ACC112 (cell line): Measurements from ENCODE around the gene YARS1.

Source experiments
- H2AFZ ChIP-seq: fragments of 200-600 bp; sonication (generic); one replicate; pipeline ENCODE4 v1.6.0; 2017; ENCODE audit warnings: antibody characterized with exemption, low read length; ENCODE audit not compliant: unreplicated experiment
- H3K27ac ChIP-seq: fragments of 200-600 bp; sonication (generic); 2 replicates; pipeline ENCODE4 v1.5.1; 2014; ENCODE audit warnings: low read depth, mild to moderate bottlenecking, antibody characterized with exemption, low read length, moderate library complexity
- H3K27me3 ChIP-seq: fragments of 200-600 bp; sonication (generic); 2 replicates; pipeline ENCODE4 v1.6.1; 2014; ENCODE audit warnings: mild to moderate bottlenecking, antibody characterized with exemption, low read length, moderate library complexity, mixed read lengths; ENCODE audit not compliant: insufficient read depth
- H3K36me3 ChIP-seq: fragments of 200-600 bp; sonication (generic); 2 replicates; pipeline ENCODE4 v1.6.1; 2016; ENCODE audit warnings: mild to moderate bottlenecking, antibody characterized with exemption, low read length, moderate library complexity, mixed read lengths; ENCODE audit not compliant: insufficient read depth
- H3K4me1 ChIP-seq: fragments of 200-600 bp; sonication (generic); one replicate; pipeline ENCODE4 v1.6.1; 2016; ENCODE audit warnings: low read length, mixed read lengths; ENCODE audit not compliant: insufficient read depth, unreplicated experiment, control insufficient read depth
- H3K4me3 ChIP-seq: fragments of 200-600 bp; sonication (generic); 2 replicates; pipeline ENCODE4 v1.5.1; 2014; ENCODE audit warnings: mild to moderate bottlenecking, low read depth, low read length
- H3K79me2 ChIP-seq: fragments of 200-600 bp; sonication (generic); one replicate; pipeline ENCODE4 v1.6.0; 2016; ENCODE audit warnings: low read length; ENCODE audit not compliant: control insufficient read depth, unreplicated experiment, insufficient read depth

YARS1 gene

DNA sequence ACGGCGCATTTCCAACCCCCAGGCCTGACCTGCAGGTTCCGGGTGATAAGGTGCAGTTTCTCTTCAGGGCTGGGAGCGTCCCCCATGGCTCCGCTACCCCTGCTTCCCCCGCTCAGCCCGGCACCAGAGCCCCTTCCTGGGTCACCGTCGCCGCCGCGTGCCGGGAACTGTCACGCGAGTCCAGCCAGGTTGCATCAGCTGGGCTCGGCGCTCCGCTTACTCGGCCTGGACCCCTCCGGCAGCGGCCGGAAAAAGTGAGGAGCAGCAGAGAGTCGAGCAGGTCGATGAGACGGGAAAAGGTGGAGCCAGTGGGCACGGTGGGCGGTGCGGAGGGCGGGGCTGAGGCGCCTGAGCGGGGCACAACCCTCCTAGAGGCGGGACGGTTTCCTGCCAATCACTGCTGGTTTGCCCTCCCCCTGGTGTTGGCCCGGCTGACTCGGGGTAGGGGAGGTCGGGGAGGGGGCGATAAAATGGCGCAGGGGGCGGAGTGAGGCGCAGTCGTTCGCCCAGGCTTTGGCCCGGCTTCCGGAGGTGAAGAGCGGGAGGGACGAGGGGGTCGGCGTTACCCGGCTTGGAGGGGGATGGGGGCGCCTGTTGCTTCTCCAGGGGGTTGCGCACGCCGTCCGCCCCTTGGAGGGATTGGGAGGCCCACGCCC is at the start of gene YARS1, which contains the start of gene S100PBP:
YARS1 (minus strand) TSS at position 200 of the 656 bp plus-strand sequence; CDS start at position 86, 114 bp downstream.
S100PBP (plus strand) TSS at position 495 of the 656 bp plus-strand sequence. CDS start 8,447 bp downstream, outside the sequence.
- peak within 1 kb of the TSS; percentile 90 for H2AFZ ChIP-seq
- H3K79me2 ChIP-seq: peaks cover 80% of the 10 kb centered on the region
- no peaks in the 10 kb centered on the region for H3K27me3 ChIP-seq
- H3K4me3 ChIP-seq: peak within 1 kb of the TSS; percentile 91
- peak within 1 kb of the TSS; percentile 79 for H3K27ac ChIP-seq
- peaks cover 26% of the 10 kb centered on the region for H3K4me1 ChIP-seq
- 0 out of 2 replicates have a peak, but pooled peaks cover 4% of the 10 kb centered on the region for H3K36me3 ChIP-seq

- H3K36me3 ChIP-seq: no peaks in the 10 kb centered on the region
- no peak overlapping the region for H3K4me3 ChIP-seq
- peaks cover 8% of the 10 kb centered on the region for H3K27me3 ChIP-seq
- peaks cover 10% of the 10 kb centered on the region for H3K4me1 ChIP-seq
- H2AFZ ChIP-seq: no peak overlapping the region
- no peaks in the 10 kb centered on the region for H3K79me2 ChIP-seq
- H3K27ac ChIP-seq: no peak overlapping the region
Measured at GRCh38 chr1:32865639-32866405, 48.7 kb upstream of the YARS1 start.

- Histone ChIP-seq H3K27me3 (no peaks in the 10 kb centered on the region), H3K27ac (no peak overlapping the region), H3K79me2 (no peaks in the 10 kb centered on the region), H3K4me3 (no peak overlapping the region), H3K4me1 (peaks cover 10% of the 10 kb centered on the region), H3K36me3 (0 out of 2 replicates have a peak, but pooled peaks cover 2% of the 10 kb centered on the region), H2AFZ (no peak overlapping the region)
Measured at GRCh38 chr1:32864375-32865019, 47.3 kb upstream of the YARS1 start.

- Histone ChIP-seq H3K4me3 (no peak overlapping the region), H2AFZ (no peak overlapping the region), H3K79me2 (no peaks in the 10 kb centered on the region), H3K27ac (no peak overlapping the region), H3K27me3 (no peaks in the 10 kb centered on the region), H3K4me1 (peaks cover 10% of the 10 kb centered on the region), H3K36me3 (0 out of 2 replicates have a peak, but pooled peaks cover 3% of the 10 kb centered on the region)
Measured at GRCh38 chr1:32863881-32864245, 46.7 kb upstream of the YARS1 start.

DNA sequence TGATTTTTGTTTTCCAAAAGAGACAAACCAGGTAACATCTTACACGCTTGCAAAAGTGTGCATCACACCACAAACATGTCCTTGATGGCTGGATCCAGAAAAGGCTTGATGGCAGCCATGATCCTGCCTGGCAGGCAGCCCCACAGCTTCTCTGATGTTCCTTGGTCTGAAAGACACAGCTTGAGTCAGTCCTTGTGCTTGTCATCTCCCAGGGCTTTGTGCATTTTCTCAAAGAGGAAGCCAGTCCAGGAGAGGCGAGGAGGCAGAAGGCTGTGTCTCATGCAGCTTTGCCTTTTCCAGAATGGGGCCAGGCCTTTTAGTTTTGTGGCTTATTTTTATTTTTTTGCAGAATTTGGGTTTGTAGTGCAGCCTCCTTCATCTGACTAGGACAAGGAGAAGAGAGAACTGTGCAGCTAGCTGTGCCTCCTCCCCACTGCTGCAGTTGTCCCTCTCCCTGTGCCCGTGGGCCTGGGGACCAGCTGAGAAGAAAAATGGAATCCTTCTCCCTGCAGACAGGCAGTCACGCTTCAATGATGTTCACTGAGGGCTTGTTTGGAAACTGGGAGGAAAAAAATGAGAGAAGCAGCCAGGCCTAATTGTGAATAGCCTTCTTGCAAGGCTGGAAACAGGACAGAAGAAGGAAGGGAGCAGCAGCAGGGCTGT is 46.2 kb upstream of the YARS1 start:
- Histone ChIP-seq H3K36me3 (0 out of 2 replicates have a peak, but pooled peaks cover 3% of the 10 kb centered on the region), H3K79me2 (no peaks in the 10 kb centered on the region), H3K27me3 (no peaks in the 10 kb centered on the region), H3K4me1 (peaks cover 10% of the 10 kb centered on the region), H2AFZ (no peak overlapping the region), H3K4me3 (no peak overlapping the region), H3K27ac (no peak overlapping the region)

GRCh38 chr1:32861904-32862695 is 44.9 kb upstream of the YARS1 start:
- Histone ChIP-seq H3K27ac (no peak overlapping the region), H3K36me3 (0 out of 2 replicates have a peak, but pooled peaks cover 10% of the 10 kb centered on the region), H3K4me3 (no peak overlapping the region), H3K4me1 (peaks cover 10% of the 10 kb centered on the region), H2AFZ (no peak overlapping the region), H3K79me2 (no peaks in the 10 kb centered on the region), H3K27me3 (no peaks in the 10 kb centered on the region)

DNA sequence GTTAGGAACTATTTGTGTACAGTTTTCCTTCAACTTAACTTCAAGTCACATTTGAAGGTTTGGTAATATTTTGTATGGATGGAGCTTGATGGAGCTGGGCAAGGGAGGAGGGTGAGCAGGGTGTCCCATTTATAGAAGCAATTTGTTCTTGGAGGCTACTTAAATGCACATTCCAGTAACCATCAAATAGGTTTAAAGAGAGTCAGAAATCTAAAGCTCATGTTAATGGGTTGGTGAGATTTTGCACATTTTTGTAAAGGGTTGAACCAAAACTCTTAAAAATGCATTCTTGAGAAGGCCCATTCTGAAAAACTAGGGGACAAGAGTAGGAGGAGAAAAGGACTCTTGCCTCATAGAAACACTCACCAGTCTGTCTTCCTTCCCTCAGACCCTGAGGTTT is 43.4 kb upstream of the YARS1 start:
- Histone ChIP-seq H3K36me3 (0 out of 2 replicates have a peak, but pooled peaks cover 14% of the 10 kb centered on the region), H3K27me3 (no peaks in the 10 kb centered on the region), H3K79me2 (no peaks in the 10 kb centered on the region)

GRCh38 chr1:32859915-32860314 is 42.8 kb upstream of the YARS1 start:
- H3K36me3 ChIP-seq: 0 out of 2 replicates have a peak, but pooled peaks cover 14% of the 10 kb centered on the region
- H3K27me3 ChIP-seq: no peaks in the 10 kb centered on the region
- peaks cover 10% of the 10 kb centered on the region for H3K4me1 ChIP-seq
- no peaks in the 10 kb centered on the region for H3K79me2 ChIP-seq
- H2AFZ ChIP-seq: no peak overlapping the region
- no peak overlapping the region for H3K4me3 ChIP-seq
- no peak overlapping the region for H3K27ac ChIP-seq

More for the DNA sequence above, 43.4 kb upstream of the YARS1 start:
- Histone ChIP-seq H3K27ac (no peak overlapping the region), H2AFZ (no peak overlapping the region), H3K4me1 (peaks cover 10% of the 10 kb centered on the region), H3K4me3 (no peak overlapping the region)

DNA sequence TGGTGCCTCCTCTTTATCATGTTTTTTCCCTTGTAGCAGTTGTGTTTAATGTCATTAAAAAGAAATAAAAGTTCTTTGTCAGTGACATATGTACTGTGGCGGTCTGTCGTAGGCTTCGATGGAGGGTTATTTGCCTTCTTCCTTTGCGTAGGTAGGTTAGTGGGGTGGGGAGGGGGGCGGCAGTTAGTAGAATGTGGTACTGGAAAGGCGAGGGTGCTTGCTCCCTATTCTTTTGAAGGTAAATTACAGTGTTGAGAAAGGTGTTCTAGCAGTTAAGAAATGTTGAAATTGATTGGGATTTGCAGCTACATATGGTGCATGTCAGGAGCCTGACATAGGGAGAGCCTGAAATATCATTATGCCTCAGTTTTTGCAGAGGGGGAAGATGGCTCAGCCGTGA is 41.6 kb upstream of the YARS1 start:
- Histone ChIP-seq H3K4me1 (peaks cover 10% of the 10 kb centered on the region), H3K27me3 (no peaks in the 10 kb centered on the region), H3K36me3 (0 out of 2 replicates have a peak, but pooled peaks cover 14% of the 10 kb centered on the region), H3K79me2 (no peaks in the 10 kb centered on the region), H2AFZ (no peak overlapping the region), H3K27ac (no peak overlapping the region), H3K4me3 (no peak overlapping the region)
